Skeletal muscle cell (primary cell): Measurements from ENCODE around the gene TMEM63B.
"Not testable (repeated sequence)": the region's sequence is repeated elsewhere in the genome, so short reads cannot be mapped to it uniquely, and the experiment has no call there.

ENCODE experiments used
- DNase-seq: peaks from one replicate; pipeline ENCODE4 v3.0.0-alpha.2; 2010; ENCODE audit warnings: low read depth
- H3K4me3 ChIP-seq: 2 replicates; pipeline ENCODE4 v1.5.1; 2011; ENCODE audit warnings: low read depth, mild to moderate bottlenecking, control low read depth, low read length, moderate library complexity

The TMEM63B gene

GRCh38 chr6:44182911-44183390 lies 55.6 kb downstream of the TMEM63B start:
- H3K4me3 ChIP-seq = no peak overlapping the region
- no peak for DNase-seq

GRCh38 chr6:44183783-44184182 lies 56.4 kb downstream of the TMEM63B start:
- DNase-seq = no peak
- H3K4me3 ChIP-seq = no peak overlapping the region

- H3K4me3 ChIP-seq, DNase-seq: not testable (repeated sequence)
These were observed 58.0 kb downstream of the TMEM63B start for GRCh38 chr6:44185356-44185755.

GRCh38 chr6:44185953-44186634 lies 58.7 kb downstream of the TMEM63B start:
- no peak for DNase-seq
- no peak overlapping the region for H3K4me3 ChIP-seq

GRCh38 chr6:44186635-44187025 lies 59.3 kb downstream of the TMEM63B start:
- no peak for DNase-seq
- no peak overlapping the region for H3K4me3 ChIP-seq

GRCh38 chr6:44188819-44189218 lies 61.5 kb downstream of the TMEM63B start:
- no peak for DNase-seq
- H3K4me3 ChIP-seq = no peak overlapping the region

- DNase-seq = no peak
- no peak overlapping the region for H3K4me3 ChIP-seq
These were observed 61.9 kb downstream of the TMEM63B start for GRCh38 chr6:44189257-44189656.

GRCh38 chr6:44190715-44191114 lies 63.4 kb downstream of the TMEM63B start:
- H3K4me3 ChIP-seq = no peak overlapping the region
- no peak for DNase-seq

- DNase-seq = no peak
- no peak overlapping the region for H3K4me3 ChIP-seq
These were observed 65.2 kb downstream of the TMEM63B start for GRCh38 chr6:44192428-44193041.

GRCh38 chr6:44193307-44193910 lies 66.1 kb downstream of the TMEM63B start:
- no peak for DNase-seq
- H3K4me3 ChIP-seq = no peak overlapping the region

GRCh38 chr6:44194326-44194725 lies 67.0 kb downstream of the TMEM63B start:
- H3K4me3 ChIP-seq = no peak overlapping the region
- no peak for DNase-seq

GRCh38 chr6:44196351-44196750 lies 69.0 kb downstream of the TMEM63B start:
- not testable (repeated sequence) for DNase-seq, H3K4me3 ChIP-seq

GRCh38 chr6:44198684-44199083 lies 71.3 kb downstream of the TMEM63B start:
- no peak for DNase-seq

GRCh38 chr6:44199883-44200282 lies 72.5 kb downstream of the TMEM63B start:
- DNase-seq = no peak
- no peak overlapping the region for H3K4me3 ChIP-seq

More at GRCh38 chr6:44198684-44199083, 71.3 kb downstream of the TMEM63B start:
- H3K4me3 ChIP-seq = no peak overlapping the region

- H3K4me3 ChIP-seq = no peak overlapping the region
- no peak for DNase-seq
These were observed 73.8 kb downstream of the TMEM63B start for GRCh38 chr6:44201200-44201599.

- DNase-seq = no peak
- no peak overlapping the region for H3K4me3 ChIP-seq
These were observed 74.4 kb downstream of the TMEM63B start for GRCh38 chr6:44201638-44202303.

- no peak overlapping the region for H3K4me3 ChIP-seq
- DNase-seq = no peak
These were observed 75.1 kb downstream of the TMEM63B start for GRCh38 chr6:44202332-44202971.

GRCh38 chr6:44202972-44203750 lies 75.8 kb downstream of the TMEM63B start:
- no peak for DNase-seq
- no peak overlapping the region for H3K4me3 ChIP-seq

- DNase-seq = no peak
- no peak overlapping the region for H3K4me3 ChIP-seq
These were observed 76.6 kb downstream of the TMEM63B start for GRCh38 chr6:44203955-44204354.
